CD14-positive monocyte (primary cell): ENCODE data around the gene SLC25A45. TPM values are rescaled to one million over a fixed set of nuclear protein-coding genes. Genes with fewer than 3 reads are reported as not detected.

ENCODE experiments used
- DNase-seq, 3 donors: peaks; one replicate each; pipeline ENCODE4 v3.0.0-alpha.2; 2011 to 2022
- H2AFZ ChIP-seq: 2 replicates; pipeline ENCODE4 v1.6.0; 2012; ENCODE audit warnings: mild to moderate bottlenecking, low read depth, low read length, inconsistent platforms; ENCODE audit not compliant: insufficient read depth, poor library complexity, severe bottlenecking
- H3K27ac ChIP-seq, 2 donors: 1 replicate in 1 of 2; 2 replicates in 1 of 2; pipeline ENCODE4 v1.5.1; 2012 to 2013; ENCODE audit warnings: low read length in 2 of 2, control low read depth in 1 of 2, inconsistent platforms in 1 of 2, low read depth in 1 of 2, mild to moderate bottlenecking in 1 of 2
- H3K27me3 ChIP-seq, 2 donors: one replicate each; pipeline versions ENCODE4 v1.6.0 to v1.6.1; 2011 to 2013; ENCODE audit warnings: low read length in 2 of 2; ENCODE audit not compliant: control insufficient read depth in 2 of 2, insufficient read depth in 2 of 2
- H3K36me3 ChIP-seq, 2 donors: replicated peaks in 1 of 2; 1 replicate in 1 of 2; 2 replicates in 1 of 2; pipeline versions ENCODE4 v1.5.1 to v1.6.1; 2012 to 2013; ENCODE audit warnings: low read length in 2 of 2, control low read depth in 1 of 2, inconsistent platforms in 1 of 2, mild to moderate bottlenecking in 1 of 2; ENCODE audit not compliant: insufficient read depth in 2 of 2, control insufficient read depth in 1 of 2
- H3K4me1 ChIP-seq, 2 donors: 1 replicate in 1 of 2; 2 replicates in 1 of 2; pipeline versions ENCODE4 v1.5.1 to v1.6.1; 2012 to 2013; ENCODE audit warnings: low read length in 2 of 2, control low read depth in 1 of 2, inconsistent platforms in 1 of 2, mild to moderate bottlenecking in 1 of 2, moderate library complexity in 1 of 2; ENCODE audit not compliant: insufficient read depth in 2 of 2, control insufficient read depth in 1 of 2
- H3K4me2 ChIP-seq: replicated peaks from 2 replicates; pipeline ENCODE3; 2012; ENCODE audit warnings: low read length, moderate library complexity, mild to moderate bottlenecking; ENCODE audit not compliant: poor library complexity, severe bottlenecking; ENCODE audit errors: extremely low read depth
- H3K4me3 ChIP-seq, 3 experiments: fragments of 200-600 bp in 1 of 3; sonication (generic) in 1 of 3; replicated peaks in 1 of 3; 1 replicate in 2 of 3; 2 replicates in 1 of 3; pipeline ENCODE4 v1.5.1; 2011 to 2013; ENCODE audit warnings: low read length in 3 of 3, mild to moderate bottlenecking in 3 of 3, control low read depth in 2 of 3, low read depth in 2 of 3, inconsistent platforms in 1 of 3, moderate library complexity in 1 of 3
- H3K79me2 ChIP-seq: 2 replicates; pipeline ENCODE4 v1.6.0; 2012; ENCODE audit warnings: mild to moderate bottlenecking, control low read depth, inconsistent platforms, low read length, moderate library complexity; ENCODE audit not compliant: insufficient read depth
- H3K9ac ChIP-seq: 2 replicates; pipeline ENCODE4 v1.6.0; 2017; ENCODE audit warnings: low read length, mild to moderate bottlenecking; ENCODE audit not compliant: insufficient read depth, poor library complexity, severe bottlenecking
- H3K9me3 ChIP-seq, 2 donors: replicated peaks in 1 of 2; 1 replicate in 1 of 2; 2 replicates in 1 of 2; pipeline versions ENCODE4 v1.5.1 to v1.6.1; 2012 to 2013; ENCODE audit warnings: low read length in 2 of 2, control low read depth in 1 of 2; ENCODE audit not compliant: control insufficient read depth in 1 of 2, insufficient read depth in 1 of 2
- H4K20me1 ChIP-seq: 2 replicates; pipeline ENCODE4 v1.6.0; 2012; ENCODE audit warnings: mild to moderate bottlenecking, low read length, control low read depth, moderate library complexity; ENCODE audit not compliant: insufficient read depth
- H3K27ac Mint-ChIP-seq, 7 donors: one replicate each; pipeline ENCODE4 v1.8.0; 2020; ENCODE audit warnings: mild to moderate bottlenecking in 7 of 7, mixed read lengths in 7 of 7, moderate library complexity in 6 of 7, inconsistent platforms in 2 of 7
- H3K27me3 Mint-ChIP-seq, 3 donors: one replicate each; pipeline ENCODE4 v1.8.0; 2021 to 2022; ENCODE audit warnings: low read depth in 3 of 3, mild to moderate bottlenecking in 3 of 3, mixed read lengths in 3 of 3, moderate library complexity in 3 of 3, inconsistent platforms in 1 of 3
- H3K36me3 Mint-ChIP-seq, 2 donors: one replicate each; pipeline ENCODE4 v1.8.0; 2020; ENCODE audit warnings: mixed read lengths in 2 of 2, inconsistent platforms in 1 of 2, mild to moderate bottlenecking in 1 of 2
- H3K4me1 Mint-ChIP-seq: one replicate; pipeline ENCODE4 v1.8.0; 2020; ENCODE audit warnings: mild to moderate bottlenecking, mixed read lengths
- H3K4me3 Mint-ChIP-seq, 2 donors: one replicate each; pipeline ENCODE4 v1.8.0; 2020; ENCODE audit warnings: mild to moderate bottlenecking in 2 of 2, mixed read lengths in 2 of 2, moderate library complexity in 1 of 2
- H3K9me3 Mint-ChIP-seq, 7 donors: one replicate each; pipeline ENCODE4 v1.8.0; 2020 to 2022; ENCODE audit warnings: mixed read lengths in 7 of 7, mild to moderate bottlenecking in 6 of 7, moderate library complexity in 6 of 7, inconsistent platforms in 2 of 7
- WGBS: methylation state at CpG from one replicate; pipeline ENCODE4 v1.1.5; 2013; ENCODE audit warnings: missing lambda C conversion rate; ENCODE audit not compliant: insufficient coverage; 5-methylcytosine and 5-hydroxymethylcytosine counted together
- intact Hi-C, 2 donors: fragments of 100-400 bp; cut with micrococcal nuclease; formaldehyde crosslinking; loops; one replicate each; pipeline versions ENCODE4 v1.15.0 to v1.15.1; 2023
- polyA plus RNA-seq, 3 donors: library from polyadenylated mRNA; depleted of rRNA in 1 of 3; unstranded in 2 of 3; stranded (reverse) in 1 of 3; fragments of 300-500 nt in 2 of 3; fragments of >200 nt in 1 of 3; fragmentation: Illumina TruSeq in 2 of 3; gene quantifications; 1 replicate in 2 of 3; 2 replicates in 1 of 3; pipeline ENCODE4 v1.2.3, GENCODE V29; 2012 to 2021
- TF ChIP-seq, protein P1 (sequence below): fragments of 200-600 bp; IDR thresholded peaks from one replicate; pipeline ENCODE4 v1.8.0; 2022; ENCODE audit warnings: antibody characterized with exemption, mild to moderate bottlenecking

Gene SLC25A45
- polyA plus RNA-seq, 3 donors, result 3.7 to 11.3 (median 4.1) TPM

DNA sequence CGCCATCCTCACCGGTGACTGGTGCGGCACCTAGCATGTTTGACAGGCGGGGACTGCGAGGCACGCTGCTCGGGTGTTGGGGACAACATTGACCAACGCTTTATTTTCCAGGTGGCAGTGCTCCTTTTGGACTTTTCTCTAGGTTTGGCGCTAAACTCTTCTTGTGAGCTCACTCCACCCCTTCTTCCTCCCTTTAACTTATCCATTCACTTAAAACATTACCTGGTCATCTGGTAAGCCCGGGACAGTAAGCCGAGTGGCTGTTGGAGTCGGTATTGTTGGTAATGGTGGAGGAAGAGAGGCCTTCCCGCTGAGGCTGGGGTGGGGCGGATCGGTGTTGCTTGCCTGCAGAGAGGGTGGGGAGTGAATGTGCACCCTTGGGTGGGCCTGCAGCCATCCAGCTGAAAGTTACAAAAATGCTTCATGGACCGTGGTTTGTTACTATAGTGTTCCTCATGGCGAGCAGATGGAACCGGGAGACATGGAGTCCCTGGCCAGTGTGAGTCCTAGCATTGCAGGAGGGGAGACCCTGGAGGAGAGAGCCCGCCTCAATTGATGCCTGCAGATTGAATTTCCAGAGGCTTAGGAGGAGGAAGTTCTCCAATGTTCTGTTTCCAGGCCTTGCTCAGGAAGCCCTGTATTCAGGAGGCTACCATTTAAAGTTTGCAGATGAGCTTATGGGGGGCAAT, 41.2 kb upstream of the SLC25A45 start:
- peaks cover 39% of the 10 kb centered on the region for H3K4me1 Mint-ChIP-seq
- WGBS, result 0% methylated on average over 17 of the region's 19 CpGs
- Histone ChIP-seq H3K27me3 (no peaks in the 10 kb centered on the region), H3K9ac (peak overlapping the region; percentile 100), H2AFZ (no peak overlapping the region), H3K9me3 (no peaks in the 10 kb centered on the region), H3K4me3 (peak overlapping the region; percentile 86 to 100 (median 96)), H3K27ac (peak overlapping the region; percentile 96 to 100), H4K20me1 (peaks cover 64% of the 10 kb centered on the region), H3K79me2 (peaks cover 91% of the 10 kb centered on the region), H3K4me1 (peaks cover 53 to 56% of the 10 kb centered on the region in 2 donors), H3K36me3 (peaks cover 14 to 49% of the 10 kb centered on the region in 2 donors), H3K4me2 (peak overlapping the region; percentile 85)
- DNase-seq, result peak in 2 of 3 donors; percentile 39 to 41
- peak overlapping the region; percentile 99 to 100 for H3K4me3 Mint-ChIP-seq
- H3K27me3 Mint-ChIP-seq, result peaks cover 0 to 32% (median 15%) of the 10 kb centered on the region in 3 donors
- peak overlapping the region; percentile 99 to 100 (median 100) for H3K27ac Mint-ChIP-seq
- peaks cover 6 to 23% (median 18%) of the 10 kb centered on the region in 7 donors for H3K9me3 Mint-ChIP-seq
- intact Hi-C loops, result loop anchor here in 1 of 2 donors (2.0 kb wide), 1 partner anchor 75 kb away; the partner anchor contains the start of gene MALAT1
- TF ChIP-seq, protein P1, sequence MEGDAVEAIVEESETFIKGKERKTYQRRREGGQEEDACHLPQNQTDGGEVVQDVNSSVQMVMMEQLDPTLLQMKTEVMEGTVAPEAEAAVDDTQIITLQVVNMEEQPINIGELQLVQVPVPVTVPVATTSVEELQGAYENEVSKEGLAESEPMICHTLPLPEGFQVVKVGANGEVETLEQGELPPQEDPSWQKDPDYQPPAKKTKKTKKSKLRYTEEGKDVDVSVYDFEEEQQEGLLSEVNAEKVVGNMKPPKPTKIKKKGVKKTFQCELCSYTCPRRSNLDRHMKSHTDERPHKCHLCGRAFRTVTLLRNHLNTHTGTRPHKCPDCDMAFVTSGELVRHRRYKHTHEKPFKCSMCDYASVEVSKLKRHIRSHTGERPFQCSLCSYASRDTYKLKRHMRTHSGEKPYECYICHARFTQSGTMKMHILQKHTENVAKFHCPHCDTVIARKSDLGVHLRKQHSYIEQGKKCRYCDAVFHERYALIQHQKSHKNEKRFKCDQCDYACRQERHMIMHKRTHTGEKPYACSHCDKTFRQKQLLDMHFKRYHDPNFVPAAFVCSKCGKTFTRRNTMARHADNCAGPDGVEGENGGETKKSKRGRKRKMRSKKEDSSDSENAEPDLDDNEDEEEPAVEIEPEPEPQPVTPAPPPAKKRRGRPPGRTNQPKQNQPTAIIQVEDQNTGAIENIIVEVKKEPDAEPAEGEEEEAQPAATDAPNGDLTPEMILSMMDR, result no peak
- peaks cover 52 to 57% of the 10 kb centered on the region in 2 donors for H3K36me3 Mint-ChIP-seq

DNA sequence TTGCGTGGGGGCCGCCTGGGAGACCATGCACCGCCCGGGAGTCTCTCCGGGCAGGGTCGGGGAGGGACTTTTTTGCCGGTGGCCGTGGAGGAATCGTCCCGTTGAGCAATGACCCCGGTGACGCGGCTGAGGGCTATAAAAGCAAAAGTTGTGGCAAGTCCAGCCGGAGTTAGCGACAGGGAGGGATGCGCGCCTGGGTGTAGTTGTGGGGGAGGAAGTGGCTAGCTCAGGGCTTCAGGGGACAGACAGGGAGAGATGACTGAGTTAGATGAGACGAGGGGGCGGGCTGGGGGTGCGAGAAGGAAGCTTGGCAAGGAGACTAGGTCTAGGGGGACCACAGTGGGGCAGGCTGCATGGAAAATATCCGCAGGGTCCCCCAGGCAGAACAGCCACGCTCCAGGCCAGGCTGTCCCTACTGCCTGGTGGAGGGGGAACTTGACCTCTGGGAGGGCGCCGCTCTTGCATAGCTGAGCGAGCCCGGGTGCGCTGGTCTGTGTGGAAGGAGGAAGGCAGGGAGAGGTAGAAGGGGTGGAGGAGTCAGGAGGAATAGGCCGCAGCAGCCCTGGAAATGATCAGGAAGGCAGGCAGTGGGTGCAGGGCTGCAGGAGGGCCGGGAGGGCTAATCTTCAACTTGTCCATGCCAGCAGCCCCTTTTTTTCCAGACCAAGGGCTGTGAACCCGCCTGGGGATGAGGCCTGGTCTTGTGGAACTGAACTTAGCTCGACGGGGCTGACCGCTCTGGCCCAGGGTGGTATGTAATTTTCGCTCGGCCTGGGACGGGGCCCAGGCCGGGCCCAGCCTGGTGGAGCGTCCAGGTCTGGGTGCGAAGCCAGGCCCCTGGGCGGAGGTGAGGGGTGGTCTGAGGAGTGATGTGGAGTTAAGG, 40.4 kb upstream of the SLC25A45 start, which contains the start of gene NEAT1:
Gene NEAT1 (plus strand): TSS at position 166 of the 883 bp plus-strand sequence.
- peak; percentile 92 to 99 (median 95) for DNase-seq
- TF ChIP-seq, protein P1, result no peak
- peaks cover 53 to 56% of the 10 kb centered on the region in 2 donors for H3K4me1 ChIP-seq
- peak within 1 kb of the TSS; percentile 85 for H3K4me2 ChIP-seq
- Mint-ChIP-seq H3K36me3 (peaks cover 52% of the 10 kb centered on the region in 2 donors), H3K27ac (peak within 1 kb of the TSS; percentile 99 to 100 (median 100)), H3K27me3 (peaks cover 0 to 35% (median 15%) of the 10 kb centered on the region in 3 donors), H3K9me3 (peaks cover 6 to 23% (median 18%) of the 10 kb centered on the region in 7 donors), H3K4me1 (peaks cover 36% of the 10 kb centered on the region), H3K4me3 (peak within 1 kb of the TSS; percentile 99 to 100)
- H3K9ac ChIP-seq, result peak within 1 kb of the TSS; percentile 100
- H3K36me3 ChIP-seq, result peaks cover 14 to 45% of the 10 kb centered on the region in 2 donors
- no peaks in the 10 kb centered on the region for H3K27me3 ChIP-seq
- H3K4me3 ChIP-seq, result peak within 1 kb of the TSS; percentile 86 to 100 (median 96)
- H3K27ac ChIP-seq, result peak within 1 kb of the TSS; percentile 96 to 100
- peaks cover 59% of the 10 kb centered on the region for H4K20me1 ChIP-seq
- intact Hi-C loops, result loop anchor here (1.0 to 2.0 kb wide), 2 partner anchors 74 to 76 kb away; partner anchors contain the start of gene MALAT1 (in 1 of the 2)
- H2AFZ ChIP-seq, result peak within 1 kb of the TSS; percentile 33
- WGBS, result under 1% methylated on average over 35 of the region's 40 CpGs
- peaks cover 91% of the 10 kb centered on the region for H3K79me2 ChIP-seq
- H3K9me3 ChIP-seq, result no peaks in the 10 kb centered on the region
